OCI-LY1 (cell line): Measurements from ENCODE around the gene DGKG.

Experiments used
- EZH2 ChIP-seq: fragments of 200-600 bp; sonication (generic), shearing (Covaris generic); IDR thresholded peaks from 2 replicates; pipeline ENCODE4 v1.8.0; 2017; ENCODE audit warnings: borderline replicate concordance, mixed run types, mild to moderate bottlenecking, antibody characterized with exemption, low read length, moderate library complexity, mixed read lengths
- TF ChIP-seq, protein P1 (sequence below): fragments of 200-600 bp; sonication (generic), shearing (Covaris generic); IDR thresholded peaks from 2 replicates; pipeline ENCODE4 v1.5.1; 2017; ENCODE audit warnings: mild to moderate bottlenecking, antibody characterized with exemption, low read length, moderate library complexity, mixed read lengths

DNA sequence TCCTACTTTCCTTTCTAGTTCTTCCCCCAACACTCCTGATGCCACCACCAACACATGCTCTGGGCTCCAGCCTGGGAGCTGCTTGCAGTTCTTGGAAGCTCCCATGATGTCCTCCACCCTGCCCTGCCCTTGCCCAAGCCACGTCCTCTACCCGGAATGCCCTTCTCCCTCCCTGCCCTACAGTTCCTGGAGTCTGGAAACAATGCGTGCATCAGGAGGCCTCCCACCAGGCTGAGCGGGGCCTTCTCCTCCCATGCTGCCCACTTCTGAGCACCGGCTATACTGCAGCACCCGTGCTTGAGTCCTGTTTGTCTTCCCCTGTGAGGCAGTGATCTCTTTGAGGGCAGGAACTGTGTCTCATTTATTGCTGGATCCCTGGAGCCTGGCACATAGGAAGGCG, 44.6 kb downstream of the DGKG start:
- TF ChIP-seq, protein P1, sequence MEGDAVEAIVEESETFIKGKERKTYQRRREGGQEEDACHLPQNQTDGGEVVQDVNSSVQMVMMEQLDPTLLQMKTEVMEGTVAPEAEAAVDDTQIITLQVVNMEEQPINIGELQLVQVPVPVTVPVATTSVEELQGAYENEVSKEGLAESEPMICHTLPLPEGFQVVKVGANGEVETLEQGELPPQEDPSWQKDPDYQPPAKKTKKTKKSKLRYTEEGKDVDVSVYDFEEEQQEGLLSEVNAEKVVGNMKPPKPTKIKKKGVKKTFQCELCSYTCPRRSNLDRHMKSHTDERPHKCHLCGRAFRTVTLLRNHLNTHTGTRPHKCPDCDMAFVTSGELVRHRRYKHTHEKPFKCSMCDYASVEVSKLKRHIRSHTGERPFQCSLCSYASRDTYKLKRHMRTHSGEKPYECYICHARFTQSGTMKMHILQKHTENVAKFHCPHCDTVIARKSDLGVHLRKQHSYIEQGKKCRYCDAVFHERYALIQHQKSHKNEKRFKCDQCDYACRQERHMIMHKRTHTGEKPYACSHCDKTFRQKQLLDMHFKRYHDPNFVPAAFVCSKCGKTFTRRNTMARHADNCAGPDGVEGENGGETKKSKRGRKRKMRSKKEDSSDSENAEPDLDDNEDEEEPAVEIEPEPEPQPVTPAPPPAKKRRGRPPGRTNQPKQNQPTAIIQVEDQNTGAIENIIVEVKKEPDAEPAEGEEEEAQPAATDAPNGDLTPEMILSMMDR, result no peak
- TF ChIP-seq EZH2, result no peak
